Measurements from ENCODE around the gene RBM20. TPM values are rescaled to one million over a fixed set of nuclear protein-coding genes. Genes with fewer than 3 reads are reported as not detected.

The RBM20 gene
- total and polyA plus RNA-seq, 2 of the 13 experiments (the other 11 are each of a cell fraction or from before 2014, with no cell fraction given): 0.02 to 0.22 TPM

DNA sequence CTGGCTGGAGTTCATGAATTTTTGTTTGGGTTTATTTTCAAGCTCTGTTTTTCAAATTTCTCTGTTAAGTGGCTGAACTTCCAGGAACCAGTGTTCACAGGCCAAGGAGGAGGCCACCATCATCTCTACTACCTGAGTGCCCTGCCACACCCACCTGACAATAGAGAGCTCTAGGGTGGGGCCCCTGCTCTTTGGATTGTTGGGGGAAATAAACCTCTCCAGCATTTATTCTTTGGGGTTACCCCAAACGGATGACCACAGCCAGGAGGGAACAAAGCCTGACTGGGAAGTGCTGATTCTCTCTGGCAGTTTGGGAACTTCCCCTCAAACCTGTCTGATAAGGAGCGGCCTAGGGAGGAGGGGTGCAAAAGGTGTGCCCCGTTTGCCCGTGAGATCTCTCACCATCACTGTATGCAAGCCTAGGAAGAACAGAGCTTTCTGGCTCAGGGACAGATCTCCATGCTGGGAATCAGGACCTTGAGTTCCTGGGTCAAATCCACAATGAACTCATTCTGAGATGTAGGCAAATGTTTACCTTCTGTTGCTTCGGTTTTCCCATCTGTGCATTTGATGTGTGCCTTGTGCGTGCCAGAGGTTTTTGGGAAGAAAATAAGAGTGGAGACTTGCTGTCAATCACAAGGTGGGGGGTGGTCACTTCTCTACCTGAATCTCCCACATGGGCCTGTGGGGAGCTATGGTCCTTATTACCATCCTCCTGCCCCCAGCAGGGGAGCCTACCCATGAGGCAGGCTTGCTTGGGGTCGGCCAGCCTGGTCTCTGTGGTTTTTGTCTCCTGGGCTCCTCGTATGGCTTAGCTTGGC, 199.9 kb downstream of the RBM20 start (continued):
- TF ChIP-seq, protein P1, sequence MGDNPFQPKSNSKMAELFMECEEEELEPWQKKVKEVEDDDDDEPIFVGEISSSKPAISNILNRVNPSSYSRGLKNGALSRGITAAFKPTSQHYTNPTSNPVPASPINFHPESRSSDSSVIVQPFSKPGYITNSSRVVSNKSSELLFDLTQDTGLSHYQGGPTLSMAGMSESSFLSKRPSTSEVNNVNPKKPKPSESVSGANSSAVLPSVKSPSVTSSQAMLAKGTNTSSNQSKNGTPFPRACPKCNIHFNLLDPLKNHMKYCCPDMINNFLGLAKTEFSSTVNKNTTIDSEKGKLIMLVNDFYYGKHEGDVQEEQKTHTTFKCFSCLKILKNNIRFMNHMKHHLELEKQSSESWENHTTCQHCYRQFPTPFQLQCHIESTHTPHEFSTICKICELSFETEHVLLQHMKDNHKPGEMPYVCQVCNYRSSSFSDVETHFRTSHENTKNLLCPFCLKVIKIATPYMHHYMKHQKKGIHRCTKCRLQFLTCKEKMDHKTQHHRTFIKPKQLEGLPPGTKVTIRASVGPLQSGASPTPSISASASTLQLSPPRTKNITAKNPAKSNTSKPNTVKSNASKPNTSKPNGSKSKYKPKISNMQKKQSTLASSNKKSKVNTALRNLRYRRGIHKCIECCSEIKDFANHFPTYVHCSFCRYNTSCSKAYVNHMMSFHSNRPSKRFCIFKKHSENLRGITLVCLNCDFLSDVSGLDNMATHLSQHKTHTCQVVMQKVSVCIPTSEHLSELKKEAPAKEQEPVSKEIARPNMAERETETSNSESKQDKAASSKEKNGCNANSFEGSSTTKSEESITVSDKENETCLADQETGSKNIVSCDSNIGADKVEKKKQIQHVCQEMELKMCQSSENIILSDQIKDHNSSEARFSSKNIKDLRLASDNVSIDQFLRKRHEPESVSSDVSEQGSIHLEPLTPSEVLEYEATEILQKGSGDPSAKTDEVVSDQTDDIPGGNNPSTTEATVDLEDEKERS (CRISPR knock-in tag; IDR thresholded peaks at IDR 0.05): 0 out of 2 replicates have a peak, but pooled peaks have one; percentile 21
- TF ChIP-seq, protein P2, sequence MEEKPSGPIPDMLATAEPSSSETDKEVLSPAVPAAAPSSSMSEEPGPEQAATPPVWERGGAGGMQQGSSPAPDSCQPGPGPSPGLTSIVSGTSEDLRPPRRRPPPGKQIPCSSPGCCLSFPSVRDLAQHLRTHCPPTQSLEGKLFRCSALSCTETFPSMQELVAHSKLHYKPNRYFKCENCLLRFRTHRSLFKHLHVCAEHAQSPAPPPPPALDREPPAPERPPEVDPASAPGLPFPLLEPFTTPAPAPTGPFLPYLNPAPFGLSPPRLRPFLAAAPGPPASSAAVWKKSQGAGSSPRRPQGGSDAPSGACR (CRISPR knock-in tag; IDR thresholded peaks at IDR 0.05): no peak
- 0 out of 2 replicates have a peak, but pooled peaks have one; percentile 40 for TF ChIP-seq ZSCAN29 (CRISPR knock-in tag; conservative IDR thresholded peaks at IDR 0.05)
- TF ChIP-seq, protein P3, sequence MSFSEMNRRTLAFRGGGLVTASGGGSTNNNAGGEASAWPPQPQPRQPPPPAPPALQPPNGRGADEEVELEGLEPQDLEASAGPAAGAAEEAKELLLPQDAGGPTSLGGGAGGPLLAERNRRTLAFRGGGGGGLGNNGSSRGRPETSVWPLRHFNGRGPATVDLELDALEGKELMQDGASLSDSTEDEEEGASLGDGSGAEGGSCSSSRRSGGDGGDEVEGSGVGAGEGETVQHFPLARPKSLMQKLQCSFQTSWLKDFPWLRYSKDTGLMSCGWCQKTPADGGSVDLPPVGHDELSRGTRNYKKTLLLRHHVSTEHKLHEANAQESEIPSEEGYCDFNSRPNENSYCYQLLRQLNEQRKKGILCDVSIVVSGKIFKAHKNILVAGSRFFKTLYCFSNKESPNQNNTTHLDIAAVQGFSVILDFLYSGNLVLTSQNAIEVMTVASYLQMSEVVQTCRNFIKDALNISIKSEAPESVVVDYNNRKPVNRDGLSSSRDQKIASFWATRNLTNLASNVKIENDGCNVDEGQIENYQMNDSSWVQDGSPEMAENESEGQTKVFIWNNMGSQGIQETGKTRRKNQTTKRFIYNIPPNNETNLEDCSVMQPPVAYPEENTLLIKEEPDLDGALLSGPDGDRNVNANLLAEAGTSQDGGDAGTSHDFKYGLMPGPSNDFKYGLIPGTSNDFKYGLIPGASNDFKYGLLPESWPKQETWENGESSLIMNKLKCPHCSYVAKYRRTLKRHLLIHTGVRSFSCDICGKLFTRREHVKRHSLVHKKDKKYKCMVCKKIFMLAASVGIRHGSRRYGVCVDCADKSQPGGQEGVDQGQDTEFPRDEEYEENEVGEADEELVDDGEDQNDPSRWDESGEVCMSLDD (CRISPR knock-in tag; IDR thresholded peaks at IDR 0.05; ENCODE audit: borderline replicate concordance): no peak
- TF ChIP-seq, protein P4, sequence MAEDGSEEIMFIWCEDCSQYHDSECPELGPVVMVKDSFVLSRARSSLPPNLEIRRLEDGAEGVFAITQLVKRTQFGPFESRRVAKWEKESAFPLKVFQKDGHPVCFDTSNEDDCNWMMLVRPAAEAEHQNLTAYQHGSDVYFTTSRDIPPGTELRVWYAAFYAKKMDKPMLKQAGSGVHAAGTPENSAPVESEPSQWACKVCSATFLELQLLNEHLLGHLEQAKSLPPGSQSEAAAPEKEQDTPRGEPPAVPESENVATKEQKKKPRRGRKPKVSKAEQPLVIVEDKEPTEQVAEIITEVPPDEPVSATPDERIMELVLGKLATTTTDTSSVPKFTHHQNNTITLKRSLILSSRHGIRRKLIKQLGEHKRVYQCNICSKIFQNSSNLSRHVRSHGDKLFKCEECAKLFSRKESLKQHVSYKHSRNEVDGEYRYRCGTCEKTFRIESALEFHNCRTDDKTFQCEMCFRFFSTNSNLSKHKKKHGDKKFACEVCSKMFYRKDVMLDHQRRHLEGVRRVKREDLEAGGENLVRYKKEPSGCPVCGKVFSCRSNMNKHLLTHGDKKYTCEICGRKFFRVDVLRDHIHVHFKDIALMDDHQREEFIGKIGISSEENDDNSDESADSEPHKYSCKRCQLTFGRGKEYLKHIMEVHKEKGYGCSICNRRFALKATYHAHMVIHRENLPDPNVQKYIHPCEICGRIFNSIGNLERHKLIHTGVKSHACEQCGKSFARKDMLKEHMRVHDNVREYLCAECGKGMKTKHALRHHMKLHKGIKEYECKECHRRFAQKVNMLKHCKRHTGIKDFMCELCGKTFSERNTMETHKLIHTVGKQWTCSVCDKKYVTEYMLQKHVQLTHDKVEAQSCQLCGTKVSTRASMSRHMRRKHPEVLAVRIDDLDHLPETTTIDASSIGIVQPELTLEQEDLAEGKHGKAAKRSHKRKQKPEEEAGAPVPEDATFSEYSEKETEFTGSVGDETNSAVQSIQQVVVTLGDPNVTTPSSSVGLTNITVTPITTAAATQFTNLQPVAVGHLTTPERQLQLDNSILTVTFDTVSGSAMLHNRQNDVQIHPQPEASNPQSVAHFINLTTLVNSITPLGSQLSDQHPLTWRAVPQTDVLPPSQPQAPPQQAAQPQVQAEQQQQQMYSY (CRISPR knock-in tag; IDR thresholded peaks at IDR 0.05): no peak
- TF ChIP-seq ZNF282 (IDR thresholded peaks at IDR 0.05; ENCODE audit: partially characterized antibody): no peak
- TF ChIP-seq POLR2AphosphoS2 (IDR thresholded peaks at IDR 0.05; ENCODE audit: low read depth, low read length): no peak
- no peak for TF ChIP-seq ZNF121 (CRISPR knock-in tag; IDR thresholded peaks at IDR 0.05)
- no peak for TF ChIP-seq RBM22 (optimal IDR thresholded peaks at IDR 0.05; ENCODE audit: low read length)
- peak; percentile 54; the same call in 1 of the 2 replicates for TF ChIP-seq PHF21A (CRISPR knock-in tag; IDR thresholded peaks at IDR 0.05)
- TF ChIP-seq, protein P5, sequence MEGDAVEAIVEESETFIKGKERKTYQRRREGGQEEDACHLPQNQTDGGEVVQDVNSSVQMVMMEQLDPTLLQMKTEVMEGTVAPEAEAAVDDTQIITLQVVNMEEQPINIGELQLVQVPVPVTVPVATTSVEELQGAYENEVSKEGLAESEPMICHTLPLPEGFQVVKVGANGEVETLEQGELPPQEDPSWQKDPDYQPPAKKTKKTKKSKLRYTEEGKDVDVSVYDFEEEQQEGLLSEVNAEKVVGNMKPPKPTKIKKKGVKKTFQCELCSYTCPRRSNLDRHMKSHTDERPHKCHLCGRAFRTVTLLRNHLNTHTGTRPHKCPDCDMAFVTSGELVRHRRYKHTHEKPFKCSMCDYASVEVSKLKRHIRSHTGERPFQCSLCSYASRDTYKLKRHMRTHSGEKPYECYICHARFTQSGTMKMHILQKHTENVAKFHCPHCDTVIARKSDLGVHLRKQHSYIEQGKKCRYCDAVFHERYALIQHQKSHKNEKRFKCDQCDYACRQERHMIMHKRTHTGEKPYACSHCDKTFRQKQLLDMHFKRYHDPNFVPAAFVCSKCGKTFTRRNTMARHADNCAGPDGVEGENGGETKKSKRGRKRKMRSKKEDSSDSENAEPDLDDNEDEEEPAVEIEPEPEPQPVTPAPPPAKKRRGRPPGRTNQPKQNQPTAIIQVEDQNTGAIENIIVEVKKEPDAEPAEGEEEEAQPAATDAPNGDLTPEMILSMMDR (CRISPR knock-in tag; IDR thresholded peaks at IDR 0.05): no peak
- TF ChIP-seq, protein P6, sequence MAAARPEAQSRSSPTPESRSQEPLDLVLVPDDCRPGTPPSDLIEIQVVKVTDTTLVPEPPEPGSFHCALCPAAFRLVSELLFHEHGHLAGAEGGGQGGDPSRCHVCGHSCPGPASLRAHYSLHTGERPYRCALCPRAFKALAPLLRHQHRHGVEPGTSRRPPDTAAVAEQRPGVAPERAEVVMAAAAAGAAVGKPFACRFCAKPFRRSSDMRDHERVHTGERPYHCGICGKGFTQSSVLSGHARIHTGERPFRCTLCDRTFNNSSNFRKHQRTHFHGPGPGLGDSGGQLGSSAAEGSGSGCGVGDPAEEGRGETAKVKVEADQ (CRISPR knock-in tag; IDR thresholded peaks at IDR 0.05; ENCODE audit: borderline replicate concordance): no peak
- TF ChIP-seq ZNF3 (CRISPR knock-in tag; IDR thresholded peaks at IDR 0.05): no peak
- TF ChIP-seq SATB2 (CRISPR knock-in tag; IDR thresholded peaks at IDR 0.05): no peak
- TF ChIP-seq NFATC3 (CRISPR knock-in tag; IDR thresholded peaks at IDR 0.05): no peak
